Keratinocyte (primary cell): ENCODE measurements around the gene PRRC2B.

Experiments used
- EZH2 ChIP-seq: IDR thresholded peaks from one replicate; pipeline ENCODE4 v1.6.1; 2012; ENCODE audit warnings: inconsistent platforms, mild to moderate bottlenecking, low read length, moderate library complexity
- TF ChIP-seq, protein P1 (sequence below), 3 experiments: IDR thresholded peaks in 1 of 3; conservative IDR thresholded peaks in 1 of 3; optimal IDR thresholded peaks in 1 of 3; 2 replicates in 2 of 3; 3 replicates in 1 of 3; pipeline versions ENCODE3 to v1.5.1; 2011; ENCODE audit warnings: low read length in 3 of 3, mild to moderate bottlenecking in 3 of 3, moderate library complexity in 2 of 3, control low read depth in 1 of 3, inconsistent platforms in 1 of 3; ENCODE audit not compliant: insufficient read depth in 2 of 3; ENCODE audit errors: extremely low read depth in 1 of 3

GRCh38 chr9:131483319-131484050, 89.6 kb downstream of the PRRC2B start:
- TF ChIP-seq, protein P1, sequence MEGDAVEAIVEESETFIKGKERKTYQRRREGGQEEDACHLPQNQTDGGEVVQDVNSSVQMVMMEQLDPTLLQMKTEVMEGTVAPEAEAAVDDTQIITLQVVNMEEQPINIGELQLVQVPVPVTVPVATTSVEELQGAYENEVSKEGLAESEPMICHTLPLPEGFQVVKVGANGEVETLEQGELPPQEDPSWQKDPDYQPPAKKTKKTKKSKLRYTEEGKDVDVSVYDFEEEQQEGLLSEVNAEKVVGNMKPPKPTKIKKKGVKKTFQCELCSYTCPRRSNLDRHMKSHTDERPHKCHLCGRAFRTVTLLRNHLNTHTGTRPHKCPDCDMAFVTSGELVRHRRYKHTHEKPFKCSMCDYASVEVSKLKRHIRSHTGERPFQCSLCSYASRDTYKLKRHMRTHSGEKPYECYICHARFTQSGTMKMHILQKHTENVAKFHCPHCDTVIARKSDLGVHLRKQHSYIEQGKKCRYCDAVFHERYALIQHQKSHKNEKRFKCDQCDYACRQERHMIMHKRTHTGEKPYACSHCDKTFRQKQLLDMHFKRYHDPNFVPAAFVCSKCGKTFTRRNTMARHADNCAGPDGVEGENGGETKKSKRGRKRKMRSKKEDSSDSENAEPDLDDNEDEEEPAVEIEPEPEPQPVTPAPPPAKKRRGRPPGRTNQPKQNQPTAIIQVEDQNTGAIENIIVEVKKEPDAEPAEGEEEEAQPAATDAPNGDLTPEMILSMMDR (optimal IDR thresholded peaks at IDR 0.05 in 1 of 3, IDR thresholded peaks at IDR 0.05 in 1 of 3, conservative IDR thresholded peaks at IDR 0.05 in 1 of 3; ENCODE audit: extremely low read depth in 1 of 3, insufficient read depth in 2 of 3, low read length in 3 of 3) = no peak
- no peak for TF ChIP-seq EZH2
